Ascending aorta (tissue), 2 donors: ENCODE data around the gene B9D2. TPM values are rescaled to one million over a fixed set of nuclear protein-coding genes. Genes with fewer than 3 reads are reported as not detected.
A peak's percentile ranks its signal among the peaks of the same experiment; 100 is the strongest.
"Not testable (repeated sequence)": the region's sequence is repeated elsewhere in the genome, so short reads cannot be mapped to it uniquely, and the experiment has no call there.

Source experiments
- DNase-seq, 2 donors: peaks; one replicate each; pipeline ENCODE4 v3.0.0-alpha.2; 2019; ENCODE audit warnings: low spot score in 2 of 2
- H3K27ac ChIP-seq, 2 donors: fragments of 200-600 bp; sonication (generic); one replicate each; pipeline ENCODE4 v1.5.1; 2016 to 2017; ENCODE audit warnings: mild to moderate bottlenecking in 1 of 2
- H3K27me3 ChIP-seq: fragments of 200-600 bp; sonication (generic); one replicate; pipeline ENCODE4 v1.5.1; 2017
- H3K36me3 ChIP-seq, 2 donors: fragments of 200-600 bp; sonication (generic); one replicate each; pipeline ENCODE4 v1.5.1; 2016
- H3K4me1 ChIP-seq, 2 donors: fragments of 200-600 bp; sonication (generic); one replicate each; pipeline ENCODE4 v1.5.1; 2016 to 2017; ENCODE audit warnings: mild to moderate bottlenecking in 1 of 2
- H3K4me3 ChIP-seq, 2 donors: fragments of 200-600 bp; sonication (generic); one replicate each; pipeline ENCODE4 v1.5.1; 2016 to 2017; ENCODE audit warnings: mild to moderate bottlenecking in 1 of 2
- H3K9me3 ChIP-seq, 2 donors: fragments of 200-600 bp; sonication (generic); one replicate each; pipeline ENCODE4 v1.5.1; 2016
- CTCF ChIP-seq, 3 experiments: fragments of 200-600 bp in 2 of 3; fragments of 450-650 bp in 1 of 3; sonication (generic) in 2 of 3; IDR thresholded peaks; one replicate each; pipeline ENCODE4 v1.5.1; 2016 to 2019; ENCODE audit warnings: antibody characterized with exemption in 3 of 3, mild to moderate bottlenecking in 1 of 3, moderate library complexity in 1 of 3
- intact Hi-C: fragments of 100-400 bp; cut with DNase I; formaldehyde crosslinking; loops from one replicate; pipeline ENCODE4 v1.15.1; 2023
- total RNA-seq: library from RNA; depleted of rRNA; stranded (reverse); fragments of >200 nt; gene quantifications from one replicate; pipeline ENCODE4 v1.1.0, GENCODE V29; 2016

The B9D2 gene
- total RNA-seq, 1 donor from 2014 or later = 17.5 TPM

GRCh38 chr19:41352609-41353465, 11.1 kb downstream of the B9D2 start:
- TF ChIP-seq CTCF (IDR thresholded peaks at IDR 0.05) = peak; percentile 2 to 53 (median 40)
- DNase-seq = peak in 1 of 2 donors; percentile 83
- H3K4me1 ChIP-seq = peaks cover 0 to 6% of the 10 kb centered on the region in 2 donors
- peak overlapping the region; percentile 66 to 90 for H3K4me3 ChIP-seq
- H3K36me3 ChIP-seq = peaks cover 0 to 5% of the 10 kb centered on the region in 2 donors
- H3K9me3 ChIP-seq = no peaks in the 10 kb centered on the region
- H3K27ac ChIP-seq = peak overlapping the region; percentile 88 to 93
- H3K27me3 ChIP-seq = no peaks in the 10 kb centered on the region
- intact Hi-C loops = loop anchor here (1.0 to 5.0 kb wide), 3 partner anchors 10 to 136 kb away; partner anchors contain the start of gene AXL

- Histone ChIP-seq H3K27me3 (no peaks in the 10 kb centered on the region), H3K4me1 (peaks cover 0 to 6% of the 10 kb centered on the region in 2 donors), H3K36me3 (peaks cover 3 to 11% of the 10 kb centered on the region in 2 donors), H3K9me3 (no peaks in the 10 kb centered on the region), H3K4me3 (peak overlapping the region; percentile 66 to 90), H3K27ac (peak overlapping the region; percentile 88 to 93)
- no peak for DNase-seq
- no peak for TF ChIP-seq CTCF (IDR thresholded peaks at IDR 0.05)
- intact Hi-C loops = loop anchor here (5.0 kb wide), 1 partner anchor 135 kb away; the partner anchor contains the start of gene AXL
Observed at GRCh38 chr19:41352279-41352608, 11.7 kb downstream of the B9D2 start.

GRCh38 chr19:41351339-41352245, 12.4 kb downstream of the B9D2 start:
- Histone ChIP-seq H3K4me3 (peak overlapping the region; percentile 66 to 90), H3K9me3 (no peaks in the 10 kb centered on the region), H3K27me3 (no peaks in the 10 kb centered on the region), H3K4me1 (peaks cover 0 to 6% of the 10 kb centered on the region in 2 donors), H3K27ac (peak overlapping the region; percentile 88 to 93), H3K36me3 (peaks cover 7 to 16% of the 10 kb centered on the region in 2 donors)
- intact Hi-C loops = loop anchor here (5.0 kb wide), 1 partner anchor 134 kb away; the partner anchor contains the start of gene AXL
- peak; percentile 67 to 84 for DNase-seq
- TF ChIP-seq CTCF (IDR thresholded peaks at IDR 0.05) = no peak

- DNase-seq = no peak
- Histone ChIP-seq H3K9me3 (no peaks in the 10 kb centered on the region), H3K27ac (peak overlapping the region; percentile 88 to 93), H3K36me3 (peaks cover 9 to 24% of the 10 kb centered on the region in 2 donors), H3K27me3 (no peaks in the 10 kb centered on the region), H3K4me3 (peak overlapping the region; percentile 66 to 90), H3K4me1 (peaks cover 0 to 6% of the 10 kb centered on the region in 2 donors)
- no peak for TF ChIP-seq CTCF (IDR thresholded peaks at IDR 0.05)
- intact Hi-C loops = loop anchor here (5.0 kb wide), 1 partner anchor 134 kb away; the partner anchor contains the start of gene AXL
Observed at GRCh38 chr19:41350735-41351338, 13.1 kb downstream of the B9D2 start.

GRCh38 chr19:41346916-41347315, 17.0 kb downstream of the B9D2 start:
- H3K36me3 ChIP-seq = peaks cover 42 to 59% of the 10 kb centered on the region in 2 donors
- H3K4me1 ChIP-seq, DNase-seq, intact Hi-C loops, H3K4me3 ChIP-seq, H3K27me3 ChIP-seq, H3K9me3 ChIP-seq, H3K27ac ChIP-seq: not testable (repeated sequence)
